Panc1 (cell line): ENCODE results near the gene YPEL1.

Source experiments
- POLR2AphosphoS5 ChIP-seq: IDR thresholded peaks from 2 replicates; pipeline ENCODE4 v1.6.1; 2012; ENCODE audit warnings: mild to moderate bottlenecking, low read depth, low read length, moderate library complexity
- SIN3A ChIP-seq: IDR thresholded peaks from 2 replicates; pipeline ENCODE4 v1.6.1; 2012; ENCODE audit warnings: low read depth, mild to moderate bottlenecking, low read length, moderate library complexity, borderline replicate concordance; ENCODE audit not compliant: insufficient read depth
- TCF7L2 ChIP-seq: IDR thresholded peaks from 2 replicates; pipeline ENCODE4 v1.6.1; 2011; ENCODE audit warnings: mild to moderate bottlenecking, low read depth, low read length, inconsistent platforms
- TF ChIP-seq, protein P1 (sequence below): fragments of 450-650 bp; IDR thresholded peaks from 2 replicates; pipeline ENCODE4 v1.5.1; 2017; ENCODE audit warnings: mild to moderate bottlenecking

DNA sequence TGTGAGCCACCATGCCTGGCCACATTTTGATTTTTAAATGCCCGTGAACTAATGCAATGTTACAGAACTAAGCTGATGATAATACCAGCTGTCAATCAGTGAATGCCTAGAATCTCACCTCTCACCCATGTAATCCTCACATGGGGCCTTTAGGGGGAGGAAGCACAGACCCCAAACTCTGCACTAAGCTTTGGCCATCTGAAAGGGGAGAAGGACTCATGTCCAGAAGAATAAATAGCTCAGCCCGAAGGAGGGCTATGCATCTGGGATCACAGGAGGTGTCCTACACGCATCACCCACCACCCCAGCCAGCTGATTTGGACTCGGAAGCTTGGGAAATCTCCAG, 36.0 kb upstream of the YPEL1 start:
- TF ChIP-seq, protein P1, sequence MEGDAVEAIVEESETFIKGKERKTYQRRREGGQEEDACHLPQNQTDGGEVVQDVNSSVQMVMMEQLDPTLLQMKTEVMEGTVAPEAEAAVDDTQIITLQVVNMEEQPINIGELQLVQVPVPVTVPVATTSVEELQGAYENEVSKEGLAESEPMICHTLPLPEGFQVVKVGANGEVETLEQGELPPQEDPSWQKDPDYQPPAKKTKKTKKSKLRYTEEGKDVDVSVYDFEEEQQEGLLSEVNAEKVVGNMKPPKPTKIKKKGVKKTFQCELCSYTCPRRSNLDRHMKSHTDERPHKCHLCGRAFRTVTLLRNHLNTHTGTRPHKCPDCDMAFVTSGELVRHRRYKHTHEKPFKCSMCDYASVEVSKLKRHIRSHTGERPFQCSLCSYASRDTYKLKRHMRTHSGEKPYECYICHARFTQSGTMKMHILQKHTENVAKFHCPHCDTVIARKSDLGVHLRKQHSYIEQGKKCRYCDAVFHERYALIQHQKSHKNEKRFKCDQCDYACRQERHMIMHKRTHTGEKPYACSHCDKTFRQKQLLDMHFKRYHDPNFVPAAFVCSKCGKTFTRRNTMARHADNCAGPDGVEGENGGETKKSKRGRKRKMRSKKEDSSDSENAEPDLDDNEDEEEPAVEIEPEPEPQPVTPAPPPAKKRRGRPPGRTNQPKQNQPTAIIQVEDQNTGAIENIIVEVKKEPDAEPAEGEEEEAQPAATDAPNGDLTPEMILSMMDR = no peak
- TF ChIP-seq POLR2AphosphoS5 (no peak), SIN3A (no peak), TCF7L2 (no peak)
